Mesenteric fat pad (tissue), 1 donor: ENCODE measurements around the gene HDC. TPM values are rescaled to one million over a fixed set of nuclear protein-coding genes. Genes with fewer than 3 reads are reported as not detected.

Experiments
- DNase-seq: peaks from one replicate; pipeline ENCODE4 v3.0.0-alpha.2; 2020; ENCODE audit warnings: low spot score
- long read RNA-seq: library from polyadenylated mRNA; unstranded; transcript quantifications from one replicate; pipeline ENCODE4 v2.0.0, GENCODE V29; 2020
- total RNA-seq: library from RNA; stranded (reverse); fragmentation: NEBNext Ultra II Directional; extraction: Animal tissue kit (Norgen Biotek cat#: 25700); gene quantifications from one replicate; pipeline ENCODE4 v1.2.1, GENCODE V29; 2021
- donor health status: DM: yes; HTN: yes; CAD: no.

HDC gene, protein sequence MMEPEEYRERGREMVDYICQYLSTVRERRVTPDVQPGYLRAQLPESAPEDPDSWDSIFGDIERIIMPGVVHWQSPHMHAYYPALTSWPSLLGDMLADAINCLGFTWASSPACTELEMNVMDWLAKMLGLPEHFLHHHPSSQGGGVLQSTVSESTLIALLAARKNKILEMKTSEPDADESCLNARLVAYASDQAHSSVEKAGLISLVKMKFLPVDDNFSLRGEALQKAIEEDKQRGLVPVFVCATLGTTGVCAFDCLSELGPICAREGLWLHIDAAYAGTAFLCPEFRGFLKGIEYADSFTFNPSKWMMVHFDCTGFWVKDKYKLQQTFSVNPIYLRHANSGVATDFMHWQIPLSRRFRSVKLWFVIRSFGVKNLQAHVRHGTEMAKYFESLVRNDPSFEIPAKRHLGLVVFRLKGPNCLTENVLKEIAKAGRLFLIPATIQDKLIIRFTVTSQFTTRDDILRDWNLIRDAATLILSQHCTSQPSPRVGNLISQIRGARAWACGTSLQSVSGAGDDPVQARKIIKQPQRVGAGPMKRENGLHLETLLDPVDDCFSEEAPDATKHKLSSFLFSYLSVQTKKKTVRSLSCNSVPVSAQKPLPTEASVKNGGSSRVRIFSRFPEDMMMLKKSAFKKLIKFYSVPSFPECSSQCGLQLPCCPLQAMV
- 3.2 TPM for total RNA-seq
- long read RNA-seq, result 0 reads

DNA sequence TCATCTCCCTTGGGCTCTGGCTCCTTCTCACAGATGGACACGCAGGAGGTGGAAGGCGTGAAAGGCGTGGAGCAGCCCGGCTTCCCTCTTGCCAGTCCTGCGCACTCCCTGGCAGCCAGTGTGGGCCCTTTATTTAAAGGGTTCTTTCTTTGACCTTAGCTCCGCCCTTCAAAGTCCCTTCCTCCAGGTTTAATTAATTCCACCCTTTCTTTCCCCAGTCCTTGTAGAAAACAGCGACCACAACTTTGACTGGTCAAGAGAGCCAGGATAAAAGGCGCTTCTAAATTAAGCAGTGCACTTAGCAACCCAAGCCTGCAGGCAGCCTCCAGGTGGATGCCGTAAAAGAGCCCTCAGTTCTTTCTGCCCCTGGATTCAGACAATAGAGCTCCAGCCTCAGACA, at the start of gene HDC:
Gene HDC, minus strand, starts transcription at position 107 of the 400 bp plus-strand sequence. Its CDS starts 103 bp downstream, at position 4.
- DNase-seq, result no peak

DNA sequence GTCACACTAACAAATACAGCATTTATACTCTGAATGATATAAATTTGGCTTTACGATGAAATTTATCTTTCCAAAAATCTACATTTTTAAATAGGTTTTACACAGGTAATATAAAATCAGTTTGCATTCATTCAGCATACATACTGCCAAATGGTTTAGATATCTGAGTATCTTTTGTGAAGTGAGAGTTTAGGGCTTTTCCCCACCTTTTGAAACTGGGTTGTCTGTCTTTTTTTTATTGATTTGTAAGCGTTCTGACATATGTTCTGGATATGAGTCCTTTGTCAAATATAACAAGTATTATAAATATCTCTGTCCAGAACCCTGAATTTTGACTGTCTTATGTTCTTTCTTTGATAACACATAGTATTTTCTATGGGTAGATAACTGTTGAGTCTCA, 47.1 kb upstream of the HDC start:
- DNase-seq, result no peak

DNA sequence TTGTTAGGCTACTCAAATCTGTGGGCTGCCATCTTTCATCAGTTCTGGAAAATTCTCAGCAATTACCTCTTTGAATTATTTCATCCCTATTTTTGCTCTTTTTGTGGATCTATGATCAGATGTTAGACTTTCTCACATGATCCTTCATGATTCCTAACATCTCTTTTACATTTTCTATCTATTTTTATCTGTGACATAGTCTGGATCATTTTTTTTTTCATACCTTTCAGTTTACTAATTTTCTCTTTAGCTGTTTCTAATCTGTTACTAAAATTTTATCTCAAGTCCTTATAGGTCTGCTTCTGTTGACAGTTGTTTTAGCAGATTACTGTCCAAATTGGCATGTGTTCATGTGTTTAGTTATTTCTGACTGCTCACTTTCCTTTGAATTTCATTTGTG, 42.3 kb upstream of the HDC start:
- no peak for DNase-seq

DNA sequence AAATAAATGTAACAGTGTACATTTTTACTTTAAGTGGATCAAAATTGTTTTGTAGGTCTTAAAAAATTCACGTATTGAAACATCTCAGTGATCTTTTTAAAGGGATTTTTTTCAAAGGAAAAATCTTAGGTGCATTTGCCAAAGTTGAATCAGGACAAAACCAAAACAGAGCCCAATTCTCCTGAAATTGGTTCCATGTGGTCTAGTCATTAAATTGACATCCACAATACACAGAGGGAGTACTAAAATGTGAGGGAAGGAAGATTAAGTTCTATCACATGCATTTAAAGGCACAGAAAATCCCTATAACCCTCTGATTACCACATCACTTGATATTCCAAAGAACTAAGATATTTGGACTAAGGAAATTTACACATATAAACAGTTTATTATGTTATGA, 39.3 kb upstream of the HDC start:
- no peak for DNase-seq

DNA sequence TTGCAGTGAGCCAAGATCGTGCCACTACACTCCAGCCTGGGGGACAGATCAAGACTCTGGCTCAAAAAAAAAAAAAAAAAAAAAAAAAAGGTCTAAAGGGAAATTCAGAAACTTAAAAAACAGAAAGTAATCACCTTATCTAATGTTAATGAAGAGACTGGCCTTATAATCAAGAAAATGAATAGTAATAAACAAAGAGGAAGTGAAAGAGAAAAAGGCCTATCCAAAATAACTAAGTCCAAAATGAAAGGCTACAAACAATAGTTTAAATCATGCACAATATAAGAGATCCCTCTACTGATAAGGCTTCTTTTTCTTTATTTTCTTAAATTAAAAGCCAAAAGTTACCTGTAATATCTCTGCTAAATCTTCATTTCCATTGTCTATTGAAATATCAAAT, 37.1 kb upstream of the HDC start:
- DNase-seq, result no peak

DNA sequence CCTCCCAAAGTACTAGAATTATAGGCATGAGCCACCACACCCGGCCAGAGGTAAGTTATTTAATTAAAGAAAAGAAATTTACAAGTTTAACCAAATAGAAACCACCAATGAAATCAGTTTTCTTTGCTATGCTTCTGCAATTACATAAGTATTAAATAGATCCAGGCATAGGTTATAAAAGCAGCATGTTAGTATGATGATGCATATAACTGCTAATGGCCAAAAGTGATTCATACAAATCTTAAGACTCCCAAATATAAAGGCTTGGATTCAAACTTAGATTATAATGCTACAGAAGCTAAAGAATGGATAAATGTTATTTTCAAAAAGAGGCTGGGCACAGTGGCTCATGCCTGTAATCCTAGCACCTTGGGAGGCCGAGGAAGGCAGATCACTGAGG, 32.8 kb upstream of the HDC start:
- no peak for DNase-seq

DNA sequence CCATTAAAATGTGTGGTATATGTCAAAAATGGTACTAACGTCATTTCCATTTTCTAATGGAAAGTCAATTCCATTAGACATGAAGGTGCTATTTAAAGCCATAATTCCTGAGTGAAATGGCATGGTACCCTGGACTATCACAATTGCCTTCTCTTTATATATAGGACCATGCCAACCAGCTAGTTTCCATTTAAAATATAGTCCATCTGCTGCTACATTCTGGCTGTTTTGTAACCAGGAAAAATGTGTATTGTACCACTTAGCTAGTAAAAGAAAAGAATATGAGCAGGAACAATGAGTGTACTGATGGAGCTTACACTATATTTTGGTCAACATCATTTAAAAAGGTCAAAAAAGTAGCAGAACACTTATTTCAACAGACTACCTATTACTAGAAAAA, 30.4 kb upstream of the HDC start:
- no peak for DNase-seq

DNA sequence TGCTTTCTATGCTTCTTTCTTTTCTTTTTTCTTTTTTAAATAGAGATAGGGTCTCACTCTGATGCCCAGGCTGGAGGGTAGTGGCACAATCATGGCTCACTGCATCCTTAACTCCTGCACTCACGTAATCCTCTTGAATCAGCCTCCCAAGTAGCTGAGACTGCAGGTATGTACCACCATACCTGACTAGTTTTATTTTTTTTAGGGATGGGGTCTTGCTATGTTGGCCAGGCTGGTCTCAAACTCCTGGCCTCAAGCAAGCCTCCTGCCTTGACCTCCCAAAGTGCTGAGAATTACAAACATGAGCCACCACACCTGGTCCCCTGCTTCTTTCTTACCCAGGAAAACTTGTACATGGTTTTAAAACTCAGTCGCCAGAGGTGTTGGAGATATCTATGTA, 24.2 kb upstream of the HDC start:
- DNase-seq, result no peak

DNA sequence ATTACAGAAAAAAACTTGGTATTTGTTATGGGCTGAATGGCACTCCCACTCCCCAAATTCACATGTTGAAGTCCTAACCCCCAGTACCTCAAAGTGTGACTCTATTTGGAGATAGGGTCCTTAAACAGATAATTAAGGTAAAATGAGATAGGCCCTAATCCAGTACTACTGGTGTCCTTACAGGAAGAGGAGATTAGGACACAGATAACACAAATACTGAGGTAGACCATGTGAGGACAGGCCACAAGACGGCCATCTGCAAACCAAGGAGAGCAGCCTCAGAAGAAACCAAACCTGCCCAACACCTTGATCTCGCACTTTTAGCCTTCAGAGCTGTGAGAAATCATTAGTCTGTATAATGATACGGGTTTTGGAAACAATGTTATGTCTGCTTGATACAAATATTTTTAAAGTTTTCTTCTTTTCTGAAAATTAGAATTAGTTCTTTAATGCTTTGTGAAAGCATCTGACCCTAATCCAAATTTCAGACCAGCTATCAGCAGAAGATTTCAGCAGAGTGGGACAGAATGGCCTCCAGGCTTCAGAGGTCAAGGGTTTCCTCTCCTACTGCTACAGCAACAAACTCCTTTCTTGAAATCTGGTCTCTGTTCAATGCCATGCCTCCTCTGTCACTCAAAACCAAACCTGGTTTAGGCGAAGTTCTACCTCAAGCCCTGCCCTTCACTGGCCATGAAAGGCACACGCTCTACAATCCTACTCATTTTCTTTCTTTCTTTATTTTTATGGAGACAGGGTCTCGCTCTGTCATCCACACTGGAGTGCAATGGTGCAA, 22.0 kb upstream of the HDC start:
- DNase-seq, result no peak

DNA sequence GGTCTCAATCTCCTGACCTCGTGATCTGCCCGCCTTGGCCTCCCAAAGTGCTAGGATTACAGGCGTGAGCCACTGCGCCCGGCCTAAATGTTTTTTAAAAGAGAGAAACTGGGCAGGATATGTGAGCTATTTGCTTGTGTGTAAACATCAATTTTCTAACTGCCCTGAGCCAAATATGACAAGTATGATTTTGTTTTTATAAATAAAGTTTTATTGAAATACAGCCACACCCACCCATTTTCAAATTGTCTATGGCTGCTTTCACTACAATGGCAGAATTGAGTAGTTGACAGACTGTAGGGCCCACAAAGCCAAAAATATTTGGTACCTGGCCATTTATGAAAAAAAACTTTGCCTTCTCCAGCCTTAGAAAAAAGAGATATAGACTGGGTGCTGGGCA, 15.9 kb upstream of the HDC start:
- no peak for DNase-seq

DNA sequence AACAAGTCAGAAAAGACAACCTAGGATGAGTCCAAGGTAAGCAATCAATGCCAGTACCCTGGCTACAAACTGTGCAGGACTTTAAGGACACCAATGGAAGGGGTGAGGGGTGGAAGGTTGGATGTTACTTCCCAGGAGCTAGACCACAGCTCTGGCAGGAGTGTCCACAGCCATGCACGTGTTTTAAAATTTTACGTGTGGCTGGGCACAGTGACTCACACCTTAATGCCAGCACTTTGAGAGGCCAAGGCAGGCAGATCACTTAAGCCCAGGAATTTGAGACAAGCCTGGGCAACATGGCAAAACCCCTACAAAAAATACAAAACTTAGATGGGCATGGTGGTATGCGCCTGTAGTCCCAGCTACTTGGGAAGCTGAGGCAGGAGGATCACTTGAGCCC, 14.7 kb upstream of the HDC start:
- no peak for DNase-seq

DNA sequence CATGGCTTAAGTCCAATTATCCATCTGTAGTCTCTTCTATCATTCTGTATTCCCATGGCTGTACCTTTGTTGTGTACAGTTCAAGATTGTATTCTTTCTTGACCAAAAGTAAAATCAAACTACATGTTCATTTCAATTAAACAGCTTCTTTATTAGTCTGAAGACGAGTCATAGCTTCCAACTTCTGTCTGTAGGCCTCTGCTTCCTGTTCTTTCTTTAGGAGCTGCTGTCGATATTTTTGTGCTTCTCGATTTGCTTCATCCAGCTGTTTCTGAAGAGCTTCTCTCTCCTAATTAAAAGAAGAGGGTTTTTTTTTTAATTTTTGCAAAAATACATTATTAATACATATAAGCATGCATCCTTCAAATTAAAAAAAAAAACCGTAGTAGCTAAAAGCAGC, 13.0 kb upstream of the HDC start:
- no peak for DNase-seq

DNA sequence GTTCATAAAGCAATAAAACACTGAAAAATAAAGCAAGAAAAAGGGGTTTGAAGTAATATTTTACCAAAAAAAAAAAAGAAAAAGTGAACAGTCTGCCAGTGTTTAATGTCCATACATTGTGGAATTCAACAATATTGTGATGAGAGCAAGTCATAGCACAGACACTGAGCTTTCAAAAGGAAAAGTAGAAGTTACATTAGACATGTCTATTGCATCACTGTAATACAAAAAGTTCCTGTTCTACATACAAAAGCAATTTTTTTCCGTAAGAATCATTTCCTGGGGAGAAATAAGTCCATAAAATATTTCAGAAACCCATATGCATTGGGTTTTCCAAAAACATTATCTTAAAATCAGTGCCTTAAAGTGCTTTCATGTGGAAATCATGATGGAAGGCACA, 11.8 kb upstream of the HDC start:
- no peak for DNase-seq

DNA sequence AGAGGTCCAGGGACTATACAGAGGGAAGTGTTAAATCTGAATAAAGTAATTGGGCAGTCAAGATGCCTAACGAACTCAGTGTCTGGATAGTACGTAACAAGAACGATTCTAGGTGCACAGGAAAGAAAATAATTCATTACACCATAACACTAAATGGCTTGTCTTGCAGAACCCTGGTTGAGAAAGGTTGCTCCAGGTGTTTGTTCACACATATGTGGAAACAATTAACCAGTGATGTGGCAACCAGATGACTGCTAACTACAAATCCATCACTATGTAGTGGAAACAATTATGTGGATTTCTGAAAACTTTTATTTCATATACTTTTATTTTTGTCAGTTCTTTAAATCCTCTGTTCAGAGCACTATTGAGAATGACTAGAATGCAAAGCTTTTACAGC, 10.4 kb upstream of the HDC start:
- no peak for DNase-seq

DNA sequence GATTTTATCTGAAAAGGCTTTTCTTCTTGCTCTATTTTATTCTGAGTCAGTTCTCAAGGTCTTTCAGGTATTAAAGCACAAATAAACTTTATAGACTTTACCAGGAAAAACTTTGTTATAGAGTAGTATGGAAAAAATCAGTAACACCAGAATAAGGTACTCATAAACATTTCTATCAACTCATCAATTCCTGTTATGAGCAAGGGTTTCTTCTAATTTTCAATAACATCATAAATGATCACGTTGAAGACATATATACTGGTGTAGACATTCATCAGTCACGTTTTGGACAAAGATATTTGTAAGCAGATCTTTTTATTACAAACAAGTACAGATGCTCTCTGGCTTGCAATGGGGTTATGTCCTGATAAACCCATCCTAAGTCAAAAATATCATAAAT, 9.6 kb upstream of the HDC start:
- DNase-seq, result no peak

DNA sequence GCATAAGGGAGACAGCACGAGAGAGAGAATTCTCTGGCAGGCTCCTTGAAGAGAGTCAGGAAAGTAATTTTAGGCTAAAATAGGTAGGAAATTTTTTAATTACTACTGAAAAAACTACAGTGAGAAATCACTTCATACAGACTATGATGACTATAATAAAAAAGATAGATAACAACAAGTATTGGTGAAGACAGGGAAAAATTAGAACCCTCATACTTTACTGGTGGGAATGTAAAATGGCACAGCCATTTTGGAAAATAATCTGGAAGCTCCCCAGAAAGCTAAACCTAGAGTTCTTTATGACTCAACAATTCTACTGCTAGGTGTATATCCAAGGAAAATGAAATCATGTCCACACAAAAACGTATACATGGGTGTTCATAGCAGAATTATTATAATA, 2.1 kb upstream of the HDC start:
- no peak for DNase-seq

DNA sequence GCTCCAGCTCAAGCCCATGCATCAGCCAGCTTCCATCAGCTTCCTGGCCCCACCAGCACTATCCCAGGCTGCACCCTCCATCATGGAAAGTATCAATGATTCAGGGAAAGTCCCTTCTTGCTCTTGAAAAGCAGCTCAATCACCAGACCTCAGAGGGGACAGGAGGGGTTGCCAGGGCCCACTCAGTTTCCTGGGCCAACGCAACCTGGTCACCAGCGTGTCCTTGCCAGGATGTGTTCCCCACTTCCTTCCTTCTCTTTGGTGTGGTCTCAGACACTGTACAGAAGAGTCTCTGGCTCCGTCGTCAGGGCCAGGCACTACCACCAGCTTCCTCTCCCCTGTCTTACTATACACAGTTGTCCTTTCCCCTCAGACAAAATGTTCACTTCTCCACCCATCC, 3.0 kb downstream of the HDC start:
- DNase-seq, result no peak

DNA sequence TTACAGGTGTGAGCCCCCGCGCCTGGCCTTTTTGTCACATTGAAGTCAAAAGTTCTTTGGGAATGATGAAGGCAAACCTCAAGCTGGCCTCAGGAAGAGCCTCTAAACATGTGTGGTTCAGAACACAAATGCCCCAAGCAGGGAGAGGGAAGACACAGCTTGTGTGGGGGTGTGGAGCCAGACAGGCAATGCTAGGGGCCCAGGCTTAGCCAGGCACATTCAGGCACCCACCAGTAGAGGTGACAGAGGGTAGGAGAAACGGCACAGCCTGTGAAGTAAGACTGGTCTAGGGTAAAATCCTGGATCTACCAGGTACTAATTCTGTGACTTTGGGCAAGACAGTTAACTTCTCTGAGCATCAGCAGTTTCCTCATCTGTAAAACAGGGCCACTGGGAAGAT, 3.5 kb downstream of the HDC start:
- DNase-seq, result no peak

DNA sequence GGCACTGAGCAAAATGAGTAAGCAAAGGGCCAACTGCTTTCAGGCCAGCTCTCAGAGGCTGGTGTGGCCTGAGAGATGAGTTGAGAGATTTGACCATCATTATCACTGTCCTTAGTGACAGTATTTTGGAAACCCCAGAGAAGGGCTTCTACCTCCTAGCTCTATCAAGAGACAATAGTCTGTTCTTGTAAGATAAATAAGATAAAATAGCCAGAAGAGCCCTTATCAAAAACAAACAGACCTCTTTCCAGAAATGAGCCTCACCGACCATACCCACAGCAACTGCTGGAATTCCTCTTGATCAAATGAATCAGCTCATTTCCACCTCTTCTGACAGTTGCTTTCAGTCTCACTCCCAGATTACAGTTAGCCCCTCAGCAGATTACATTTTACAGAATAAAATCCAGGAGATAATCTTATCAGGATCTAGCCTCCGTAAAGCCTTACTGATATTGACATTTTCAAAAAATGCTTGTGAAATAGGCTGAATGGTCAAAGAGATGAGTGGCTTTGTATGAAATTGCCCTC, 4.5 kb downstream of the HDC start:
- DNase-seq, result no peak

DNA sequence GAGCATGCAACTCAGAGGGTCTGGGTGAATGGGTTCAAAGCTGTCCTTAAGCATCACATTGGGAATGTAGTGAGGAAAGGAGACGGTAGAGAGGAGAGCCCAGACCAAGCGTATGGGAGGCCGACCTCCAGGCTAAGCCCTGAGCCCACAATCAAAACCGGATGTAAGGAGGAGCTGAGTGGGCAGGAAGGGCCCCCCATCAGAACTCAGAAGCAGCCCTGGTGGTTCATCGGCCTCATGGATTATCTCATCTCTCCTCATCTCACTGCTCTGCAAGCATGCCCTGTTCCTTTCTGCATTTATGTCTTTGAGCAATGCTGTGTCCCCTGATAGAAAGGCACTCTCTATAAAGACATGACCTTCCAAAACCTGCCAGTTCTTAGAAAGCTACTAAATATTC, 6.2 kb downstream of the HDC start:
- no peak for DNase-seq

DNA sequence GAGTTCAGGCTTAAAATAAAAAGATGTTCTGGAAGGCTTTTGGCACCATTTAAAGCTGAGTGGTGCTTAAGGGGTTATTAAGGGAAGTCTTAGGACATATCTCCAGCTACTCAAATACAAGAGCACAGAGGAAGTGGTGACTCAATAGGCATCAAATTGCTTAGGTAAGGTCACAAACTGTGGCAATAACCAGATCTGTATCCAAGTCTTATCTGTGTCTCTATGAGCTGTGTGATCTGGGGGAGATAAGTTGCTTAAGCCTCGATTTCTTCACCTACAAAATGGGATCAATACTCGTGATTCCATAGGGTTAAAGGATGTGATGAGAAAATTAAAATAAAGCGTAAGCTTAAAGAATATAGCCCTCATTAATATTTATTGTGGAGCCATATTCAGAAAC, 7.6 kb downstream of the HDC start:
- DNase-seq, result no peak

DNA sequence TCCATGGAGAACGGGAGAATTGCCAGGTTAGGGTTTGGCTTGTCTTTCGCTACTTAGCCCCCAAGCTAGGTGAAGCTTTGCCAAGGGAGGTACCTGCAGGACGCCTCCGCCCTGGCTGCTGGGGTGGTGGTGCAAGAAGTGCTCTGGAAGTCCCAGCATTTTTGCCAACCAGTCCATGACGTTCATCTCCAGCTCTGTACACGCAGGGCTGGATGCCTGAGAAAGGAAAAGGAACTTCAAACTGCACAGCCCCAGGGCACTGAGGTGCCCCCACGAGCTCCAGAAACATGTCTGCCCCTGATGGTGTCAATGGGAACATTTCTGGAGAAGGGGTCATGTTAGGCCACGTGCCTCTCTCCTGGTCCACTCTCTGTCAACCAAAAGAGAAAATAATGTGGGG, 8.2 kb downstream of the HDC start:
- no peak for DNase-seq
